MM.1S (cell line): ENCODE data around the gene A3GALT2.

Source experiments
- DNase-seq: peaks from one replicate; pipeline ENCODE4 v3.0.0-alpha.2; 2015
- H2AFZ ChIP-seq: fragments of 300-600 bp; sonication (generic); 2 replicates; pipeline ENCODE4 v1.6.0; 2016; ENCODE audit warnings: antibody characterized with exemption, low read length
- H3F3A ChIP-seq: fragments of 300-600 bp; sonication (generic); 2 replicates; pipeline ENCODE4 v1.6.1; 2016; ENCODE audit warnings: mild to moderate bottlenecking, antibody characterized with exemption, low read length, moderate library complexity, mixed read lengths; ENCODE audit not compliant: insufficient read depth
- H3K27ac ChIP-seq: fragments of 300-600 bp; sonication (generic); 2 replicates; pipeline ENCODE4 v1.5.1; 2016; ENCODE audit warnings: mild to moderate bottlenecking, low read length
- H3K27me3 ChIP-seq: fragments of 300-600 bp; sonication (generic); replicated peaks from 2 replicates; pipeline ENCODE4 v1.6.0; 2016; ENCODE audit warnings: low read length; ENCODE audit not compliant: insufficient read depth
- H3K36me3 ChIP-seq: fragments of 300-600 bp; sonication (generic); replicated peaks from 2 replicates; pipeline ENCODE4 v1.6.1; 2016; ENCODE audit warnings: mild to moderate bottlenecking, low read length, mixed read lengths; ENCODE audit not compliant: insufficient read depth
- H3K4me1 ChIP-seq: fragments of 300-600 bp; sonication (generic); 2 replicates; pipeline ENCODE4 v1.6.1; 2016; ENCODE audit warnings: low read length, mixed read lengths
- H3K4me2 ChIP-seq: fragments of 300-600 bp; sonication (generic); 2 replicates; pipeline ENCODE4 v1.6.0; 2016; ENCODE audit warnings: low read depth, low read length
- H3K4me3 ChIP-seq: fragments of 300-600 bp; sonication (generic); 2 replicates; pipeline ENCODE4 v1.5.1; 2016; ENCODE audit warnings: low read length, mixed read lengths
- H3K79me2 ChIP-seq: fragments of 300-600 bp; sonication (generic); 2 replicates; pipeline ENCODE4 v1.6.1; 2016; ENCODE audit warnings: mixed run types, low read length, mixed read lengths
- H3K9ac ChIP-seq: fragments of 300-600 bp; sonication (generic); 2 replicates; pipeline ENCODE4 v1.6.1; 2016; ENCODE audit warnings: low read length, mixed read lengths
- H3K9me2 ChIP-seq: fragments of 300-600 bp; sonication (generic); replicated peaks from 2 replicates; pipeline ENCODE4 v1.6.1; 2016; ENCODE audit warnings: mild to moderate bottlenecking, low read length, mixed read lengths; ENCODE audit not compliant: insufficient read depth
- H3K9me3 ChIP-seq: fragments of 300-600 bp; sonication (generic); replicated peaks from 2 replicates; pipeline ENCODE4 v1.6.1; 2016; ENCODE audit warnings: mild to moderate bottlenecking, low read length, mixed read lengths; ENCODE audit not compliant: insufficient read depth
- H4K20me1 ChIP-seq: fragments of 300-600 bp; sonication (generic); 2 replicates; pipeline ENCODE4 v1.6.1; 2016; ENCODE audit warnings: mild to moderate bottlenecking, low read length, moderate library complexity, mixed read lengths; ENCODE audit not compliant: insufficient read depth
- CTCF ChIP-seq: fragments of 300-600 bp; sonication (generic); IDR thresholded peaks from 2 replicates; pipeline ENCODE4 v1.5.1; 2016; ENCODE audit warnings: antibody characterized with exemption, low read length, mixed read lengths
- EZH2 ChIP-seq: fragments of 300-600 bp; sonication (generic); optimal IDR thresholded peaks from 2 replicates; pipeline ENCODE3; 2017; ENCODE audit warnings: low read depth, mild to moderate bottlenecking, antibody characterized with exemption, low read length, mixed read lengths
- EZH2phosphoT487 ChIP-seq: fragments of 300-600 bp; sonication (generic); IDR thresholded peaks from 2 replicates; pipeline ENCODE4 v1.6.1; 2018; ENCODE audit warnings: antibody characterized with exemption, low read length

Gene A3GALT2

DNA sequence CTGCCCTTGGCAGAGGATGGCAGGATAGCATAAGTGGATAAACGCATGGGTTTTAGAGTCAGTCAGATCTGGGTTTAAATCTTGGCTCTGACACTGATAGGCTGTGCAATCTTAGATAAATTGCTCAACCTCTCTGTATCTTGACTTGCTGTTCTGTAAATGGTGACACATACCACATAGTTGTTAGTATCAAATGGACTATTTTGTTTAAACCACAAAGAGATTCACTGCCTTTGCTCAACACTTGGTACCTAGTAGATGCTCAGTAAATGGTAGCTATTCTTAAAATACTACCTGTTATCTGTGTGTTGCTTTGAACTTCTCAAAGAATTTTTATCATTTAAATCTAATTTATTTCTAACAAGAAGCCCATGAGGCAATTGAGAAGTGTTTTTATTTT, 39.5 kb upstream of the A3GALT2 start:
- Histone ChIP-seq H3K4me1 (no peaks in the 10 kb centered on the region), H3K9me3 (no peaks in the 10 kb centered on the region), H3K4me3 (no peak overlapping the region), H3K27me3 (no peaks in the 10 kb centered on the region), H3K4me2 (no peak overlapping the region), H2AFZ (no peak overlapping the region), H4K20me1 (no peaks in the 10 kb centered on the region), H3K27ac (no peak overlapping the region), H3K9ac (no peak overlapping the region), H3K79me2 (no peaks in the 10 kb centered on the region), H3F3A (no peaks in the 10 kb centered on the region), H3K9me2 (no peaks in the 10 kb centered on the region), H3K36me3 (no peaks in the 10 kb centered on the region)
- TF ChIP-seq EZH2phosphoT487 = no peak
- no peak for TF ChIP-seq CTCF
- no peak for TF ChIP-seq EZH2
- no peak for DNase-seq

GRCh38 chr1:33359931-33360330, 39.0 kb upstream of the A3GALT2 start:
- H3K9me3 ChIP-seq = no peaks in the 10 kb centered on the region
- no peak overlapping the region for H3K4me3 ChIP-seq
- H3K4me1 ChIP-seq = no peaks in the 10 kb centered on the region
- H3K27me3 ChIP-seq = no peaks in the 10 kb centered on the region
- H3K9me2 ChIP-seq = no peaks in the 10 kb centered on the region
- no peak overlapping the region for H2AFZ ChIP-seq
- no peak overlapping the region for H3K4me2 ChIP-seq
- no peak for DNase-seq
- no peak overlapping the region for H3K9ac ChIP-seq
- H3F3A ChIP-seq = no peaks in the 10 kb centered on the region
- no peaks in the 10 kb centered on the region for H3K36me3 ChIP-seq
- no peaks in the 10 kb centered on the region for H4K20me1 ChIP-seq
- no peak overlapping the region for H3K27ac ChIP-seq
- H3K79me2 ChIP-seq = no peaks in the 10 kb centered on the region
- no peak for TF ChIP-seq EZH2phosphoT487
- TF ChIP-seq CTCF = no peak
- TF ChIP-seq EZH2 = no peak

GRCh38 chr1:33358795-33359503, 38.1 kb upstream of the A3GALT2 start:
- no peak for DNase-seq
- Histone ChIP-seq H3K9ac (no peak overlapping the region), H3K27ac (no peak overlapping the region), H3K4me1 (no peaks in the 10 kb centered on the region), H3K4me2 (no peak overlapping the region), H4K20me1 (no peaks in the 10 kb centered on the region), H3K27me3 (no peaks in the 10 kb centered on the region), H3F3A (no peaks in the 10 kb centered on the region), H3K4me3 (no peak overlapping the region), H2AFZ (no peak overlapping the region), H3K9me3 (no peaks in the 10 kb centered on the region), H3K79me2 (no peaks in the 10 kb centered on the region), H3K9me2 (no peaks in the 10 kb centered on the region), H3K36me3 (no peaks in the 10 kb centered on the region)
- TF ChIP-seq EZH2phosphoT487 (no peak), EZH2 (no peak), CTCF (no peak)
